Ascending aorta (tissue), 2 donors: ENCODE results near the gene TNNI3K. TPM values are rescaled to one million over a fixed set of nuclear protein-coding genes. Genes with fewer than 3 reads are reported as not detected.

Experiments used
- DNase-seq, 2 donors: peaks; one replicate each; pipeline ENCODE4 v3.0.0-alpha.2; 2019; ENCODE audit warnings: low spot score in 2 of 2
- H3K27ac ChIP-seq, 2 donors: fragments of 200-600 bp; sonication (generic); one replicate each; pipeline ENCODE4 v1.5.1; 2016 to 2017; ENCODE audit warnings: mild to moderate bottlenecking in 1 of 2
- H3K27me3 ChIP-seq: fragments of 200-600 bp; sonication (generic); one replicate; pipeline ENCODE4 v1.5.1; 2017
- H3K36me3 ChIP-seq, 2 donors: fragments of 200-600 bp; sonication (generic); one replicate each; pipeline ENCODE4 v1.5.1; 2016
- H3K4me1 ChIP-seq, 2 donors: fragments of 200-600 bp; sonication (generic); one replicate each; pipeline ENCODE4 v1.5.1; 2016 to 2017; ENCODE audit warnings: mild to moderate bottlenecking in 1 of 2
- H3K4me3 ChIP-seq, 2 donors: fragments of 200-600 bp; sonication (generic); one replicate each; pipeline ENCODE4 v1.5.1; 2016 to 2017; ENCODE audit warnings: mild to moderate bottlenecking in 1 of 2
- H3K9me3 ChIP-seq, 2 donors: fragments of 200-600 bp; sonication (generic); one replicate each; pipeline ENCODE4 v1.5.1; 2016
- intact Hi-C: fragments of 100-400 bp; cut with DNase I; formaldehyde crosslinking; loops from one replicate; pipeline ENCODE4 v1.15.1; 2023
- total RNA-seq: library from RNA; depleted of rRNA; stranded (reverse); fragments of >200 nt; gene quantifications from one replicate; pipeline ENCODE4 v1.1.0, GENCODE V29; 2016
- TF ChIP-seq, protein P1 (sequence below), 3 experiments: fragments of 200-600 bp in 2 of 3; fragments of 450-650 bp in 1 of 3; sonication (generic) in 2 of 3; IDR thresholded peaks; one replicate each; pipeline ENCODE4 v1.5.1; 2016 to 2019; ENCODE audit warnings: antibody characterized with exemption in 3 of 3, mild to moderate bottlenecking in 1 of 3, moderate library complexity in 1 of 3

Gene TNNI3K
- total RNA-seq, 1 donor from 2014 or later: 3.9 TPM

- DNase-seq: no peak
- H3K4me3 ChIP-seq: no peak overlapping the region
- no peaks in the 10 kb centered on the region for H3K9me3 ChIP-seq
- intact Hi-C loops: no loop called here
- no peaks in the 10 kb centered on the region for H3K36me3 ChIP-seq
- no peaks in the 10 kb centered on the region for H3K4me1 ChIP-seq
- TF ChIP-seq, protein P1, sequence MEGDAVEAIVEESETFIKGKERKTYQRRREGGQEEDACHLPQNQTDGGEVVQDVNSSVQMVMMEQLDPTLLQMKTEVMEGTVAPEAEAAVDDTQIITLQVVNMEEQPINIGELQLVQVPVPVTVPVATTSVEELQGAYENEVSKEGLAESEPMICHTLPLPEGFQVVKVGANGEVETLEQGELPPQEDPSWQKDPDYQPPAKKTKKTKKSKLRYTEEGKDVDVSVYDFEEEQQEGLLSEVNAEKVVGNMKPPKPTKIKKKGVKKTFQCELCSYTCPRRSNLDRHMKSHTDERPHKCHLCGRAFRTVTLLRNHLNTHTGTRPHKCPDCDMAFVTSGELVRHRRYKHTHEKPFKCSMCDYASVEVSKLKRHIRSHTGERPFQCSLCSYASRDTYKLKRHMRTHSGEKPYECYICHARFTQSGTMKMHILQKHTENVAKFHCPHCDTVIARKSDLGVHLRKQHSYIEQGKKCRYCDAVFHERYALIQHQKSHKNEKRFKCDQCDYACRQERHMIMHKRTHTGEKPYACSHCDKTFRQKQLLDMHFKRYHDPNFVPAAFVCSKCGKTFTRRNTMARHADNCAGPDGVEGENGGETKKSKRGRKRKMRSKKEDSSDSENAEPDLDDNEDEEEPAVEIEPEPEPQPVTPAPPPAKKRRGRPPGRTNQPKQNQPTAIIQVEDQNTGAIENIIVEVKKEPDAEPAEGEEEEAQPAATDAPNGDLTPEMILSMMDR (IDR thresholded peaks at IDR 0.05): no peak
- H3K27ac ChIP-seq: no peak overlapping the region
- no peaks in the 10 kb centered on the region for H3K27me3 ChIP-seq
Measured at GRCh38 chr1:74498901-74499300, 263.7 kb downstream of the TNNI3K start.

- no peaks in the 10 kb centered on the region for H3K27me3 ChIP-seq
- intact Hi-C loops: no loop called here
- H3K4me1 ChIP-seq: no peaks in the 10 kb centered on the region
- H3K27ac ChIP-seq: no peak overlapping the region
- TF ChIP-seq, protein P1 (IDR thresholded peaks at IDR 0.05): no peak
- no peaks in the 10 kb centered on the region for H3K9me3 ChIP-seq
- no peak for DNase-seq
- no peak overlapping the region for H3K4me3 ChIP-seq
- H3K36me3 ChIP-seq: no peaks in the 10 kb centered on the region
Measured at GRCh38 chr1:74502432-74502831, 267.2 kb downstream of the TNNI3K start.

- Histone ChIP-seq H3K4me3 (no peak overlapping the region), H3K27me3 (no peaks in the 10 kb centered on the region), H3K27ac (no peak overlapping the region), H3K9me3 (no peaks in the 10 kb centered on the region), H3K4me1 (no peaks in the 10 kb centered on the region), H3K36me3 (no peaks in the 10 kb centered on the region)
- intact Hi-C loops: no loop called here
- DNase-seq: no peak
- TF ChIP-seq, protein P1 (IDR thresholded peaks at IDR 0.05): no peak
Measured at GRCh38 chr1:74502858-74503257, 267.7 kb downstream of the TNNI3K start.

DNA sequence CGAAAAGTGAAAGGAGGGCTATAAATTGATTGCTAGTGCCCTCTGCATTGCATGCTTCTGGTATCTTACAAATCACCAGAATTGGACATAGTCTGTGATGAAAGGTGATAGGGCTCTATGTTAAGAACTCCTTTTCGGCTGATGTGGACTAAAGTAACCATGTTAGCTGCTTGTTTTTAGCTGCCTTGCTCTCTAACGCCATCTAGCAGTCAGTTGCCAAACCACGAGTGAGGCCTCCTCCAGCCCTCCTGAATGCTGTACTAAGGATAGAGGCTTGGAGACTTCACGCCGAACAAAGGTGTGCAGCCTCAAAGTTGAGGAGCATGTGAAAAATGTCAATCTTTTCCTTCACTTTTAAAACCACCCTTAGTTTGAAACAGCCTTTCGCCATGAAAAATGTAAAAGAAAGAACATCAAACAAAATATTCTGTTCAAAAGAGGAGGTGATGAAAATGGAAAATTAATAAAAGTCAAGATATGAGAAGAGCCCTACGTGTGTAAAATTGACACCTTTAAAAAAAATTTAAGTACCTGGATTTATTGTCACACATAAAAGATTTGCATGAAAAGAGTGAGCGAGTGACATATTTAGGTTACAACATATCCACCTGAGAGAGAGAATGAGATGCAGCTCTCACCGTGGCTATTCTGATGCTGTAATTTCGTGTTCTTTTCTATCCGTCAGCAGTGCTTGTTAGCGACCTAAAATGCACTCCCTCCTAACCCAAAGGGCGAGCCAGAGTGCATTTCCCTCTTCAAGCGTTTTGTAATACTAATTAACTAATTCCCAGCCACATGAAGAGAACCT lies 269.1 kb downstream of the TNNI3K start:
- Histone ChIP-seq H3K4me3 (no peak overlapping the region), H3K9me3 (no peaks in the 10 kb centered on the region), H3K27me3 (no peaks in the 10 kb centered on the region), H3K27ac (no peak overlapping the region), H3K4me1 (no peaks in the 10 kb centered on the region), H3K36me3 (no peaks in the 10 kb centered on the region)
- TF ChIP-seq, protein P1 (IDR thresholded peaks at IDR 0.05): peak in 2 of 3 experiments; percentile 14 to 38
- intact Hi-C loops: no loop called here
- no peak for DNase-seq

DNA sequence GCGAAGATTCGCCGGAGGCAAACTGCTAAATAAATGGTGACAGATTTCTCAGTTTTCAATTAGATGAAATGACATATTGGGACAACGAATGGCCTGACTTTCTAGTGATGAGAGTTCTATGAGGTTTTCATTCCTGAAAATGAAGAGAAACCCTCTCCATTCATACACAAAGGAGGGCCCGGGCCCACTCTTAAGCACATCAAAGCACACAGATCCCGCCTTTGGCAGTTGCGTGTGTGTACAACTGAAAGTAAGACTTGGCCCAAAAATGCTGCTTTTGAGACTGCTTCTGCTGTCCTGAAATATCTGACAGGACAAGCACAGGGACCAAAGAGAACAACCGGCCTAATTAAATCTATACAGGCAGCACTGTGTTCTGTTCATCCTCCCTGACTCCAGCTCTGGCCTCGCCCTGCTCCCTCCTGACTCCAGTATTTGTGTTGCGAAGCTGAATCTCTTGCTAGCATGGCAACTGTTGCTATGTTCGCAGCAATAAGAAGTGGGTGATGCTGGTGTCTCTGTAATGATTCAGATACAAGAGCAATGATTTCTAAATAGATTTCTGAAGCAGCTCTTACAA lies 269.8 kb downstream of the TNNI3K start:
- DNase-seq: no peak
- intact Hi-C loops: no loop called here
- no peak overlapping the region for H3K27ac ChIP-seq
- no peaks in the 10 kb centered on the region for H3K36me3 ChIP-seq
- no peaks in the 10 kb centered on the region for H3K27me3 ChIP-seq
- H3K4me3 ChIP-seq: no peak overlapping the region
- H3K9me3 ChIP-seq: no peaks in the 10 kb centered on the region
- TF ChIP-seq, protein P1 (IDR thresholded peaks at IDR 0.05): no peak
- H3K4me1 ChIP-seq: no peaks in the 10 kb centered on the region
